HL-60/S4 treated with retinoic acid at 250 ng/mL for 4 days and 3 days (cell line): ENCODE measurements around the gene IQGAP2.
"Not testable (repeated sequence)": the region's sequence is repeated elsewhere in the genome, so short reads cannot be mapped to it uniquely, and the experiment has no call there.

Experiments used
- in situ Hi-C: fragments of 300-500 bp; cut with MboI; formaldehyde crosslinking; loops from 2 replicates; pipeline ENCODE4 v1.7.0; 2022; ENCODE audit warnings: low sequenced_read_pairs

Gene IQGAP2

DNA sequence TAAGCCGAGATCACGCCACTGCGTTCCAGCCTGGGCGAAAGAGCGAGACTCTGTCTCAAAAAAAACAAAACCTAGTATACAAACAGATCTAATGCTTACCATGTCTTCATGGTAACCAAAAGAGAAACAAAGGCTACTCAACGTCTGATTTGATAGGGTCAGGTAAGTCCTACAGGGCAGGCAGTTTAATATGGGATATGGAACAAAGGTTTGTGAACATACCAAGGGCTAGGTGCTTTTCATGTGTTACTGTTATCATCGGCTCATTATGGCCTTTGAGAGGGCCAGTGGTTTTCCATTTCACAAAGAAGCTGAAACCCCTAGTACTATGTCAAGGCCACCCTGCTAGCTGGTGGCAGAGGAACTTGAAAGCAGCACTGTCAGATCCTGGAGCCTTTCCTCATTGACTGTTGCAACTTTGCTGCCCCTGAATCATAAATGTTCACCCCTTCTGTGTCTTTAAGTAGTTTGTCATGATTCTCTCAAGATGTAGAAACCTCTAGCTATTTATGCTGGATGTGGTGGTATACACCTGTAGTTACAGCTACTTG is 5.1 kb downstream of the IQGAP2 start:
- in situ Hi-C loops, result no loop called here

DNA sequence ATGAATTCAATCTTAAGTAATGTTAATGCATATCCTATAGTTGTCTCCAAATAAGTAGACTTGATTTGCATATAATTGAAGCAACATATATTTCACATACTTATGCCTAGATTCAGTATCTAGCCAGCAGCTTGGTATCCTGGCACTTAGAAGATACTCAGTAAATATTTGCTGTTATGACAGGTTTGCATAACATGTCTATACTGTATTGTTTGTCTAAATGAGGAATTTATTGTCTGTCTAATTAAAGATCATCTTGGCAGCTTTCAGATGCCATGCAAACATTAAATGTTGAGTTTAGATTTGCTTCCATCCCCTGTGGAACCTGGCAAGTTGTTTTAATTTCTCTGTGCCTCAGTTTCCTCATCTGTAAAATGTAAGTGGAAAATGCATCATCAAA is 9.4 kb downstream of the IQGAP2 start:
- in situ Hi-C loops, result no loop called here

DNA sequence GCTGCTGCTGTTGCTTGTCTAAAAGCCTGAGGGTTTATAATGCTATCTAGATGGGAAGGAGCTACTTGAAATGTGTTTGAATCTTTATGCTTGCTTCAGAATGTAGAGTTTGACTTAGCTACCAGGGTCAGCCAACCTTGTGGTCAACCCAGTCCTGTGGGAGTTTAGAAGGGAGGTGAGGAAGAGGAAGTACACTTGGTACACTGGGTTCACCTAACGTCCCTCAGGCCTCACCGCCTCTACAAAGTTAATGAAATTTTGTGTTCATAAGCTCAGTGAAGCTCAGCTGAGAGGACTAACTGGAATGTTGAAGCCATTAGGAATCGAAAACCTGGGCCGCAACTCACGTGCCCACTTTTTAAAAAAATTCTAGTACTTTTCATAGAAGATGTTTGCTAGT is 10.7 kb downstream of the IQGAP2 start:
- in situ Hi-C loops, result no loop called here

DNA sequence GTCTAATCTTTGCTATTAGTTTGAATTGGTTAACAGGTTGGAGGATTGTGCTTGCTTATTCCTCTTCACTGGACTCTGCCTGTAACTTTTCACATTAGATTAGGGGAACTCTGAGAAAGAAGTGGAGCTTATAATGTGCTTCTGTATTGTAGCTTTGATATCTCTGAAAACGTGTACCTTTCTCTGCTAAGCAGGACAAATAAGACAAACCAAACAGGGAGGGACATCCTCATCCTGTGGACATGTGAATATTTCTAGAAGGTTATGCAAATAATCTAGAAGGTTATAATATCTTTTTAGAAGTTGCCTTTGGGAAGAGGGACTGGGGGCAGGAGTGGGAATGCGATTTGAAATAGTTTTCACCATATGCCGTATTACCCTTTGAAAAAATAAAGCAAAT is 11.7 kb downstream of the IQGAP2 start:
- in situ Hi-C loops, result no loop called here

DNA sequence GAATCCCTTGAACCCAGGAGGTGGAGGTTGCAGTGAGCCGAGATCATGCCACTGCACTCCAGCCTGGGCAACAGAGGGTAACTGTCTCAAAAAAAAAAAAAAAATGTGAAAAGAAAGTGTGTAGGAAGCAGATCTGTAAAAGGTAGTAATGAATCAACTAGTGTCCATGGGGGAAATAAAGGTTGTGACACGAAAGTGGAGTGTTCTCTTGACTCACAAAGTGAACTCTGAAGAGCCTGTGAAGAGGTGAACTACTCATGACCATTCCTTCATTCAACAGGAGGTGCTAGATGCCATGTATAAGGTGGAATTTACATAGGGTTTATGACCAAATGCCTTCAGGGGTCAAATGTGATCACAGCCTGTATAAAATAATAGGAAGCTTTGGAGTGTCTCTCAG is 12.8 kb downstream of the IQGAP2 start:
- in situ Hi-C loops, result no loop called here

DNA sequence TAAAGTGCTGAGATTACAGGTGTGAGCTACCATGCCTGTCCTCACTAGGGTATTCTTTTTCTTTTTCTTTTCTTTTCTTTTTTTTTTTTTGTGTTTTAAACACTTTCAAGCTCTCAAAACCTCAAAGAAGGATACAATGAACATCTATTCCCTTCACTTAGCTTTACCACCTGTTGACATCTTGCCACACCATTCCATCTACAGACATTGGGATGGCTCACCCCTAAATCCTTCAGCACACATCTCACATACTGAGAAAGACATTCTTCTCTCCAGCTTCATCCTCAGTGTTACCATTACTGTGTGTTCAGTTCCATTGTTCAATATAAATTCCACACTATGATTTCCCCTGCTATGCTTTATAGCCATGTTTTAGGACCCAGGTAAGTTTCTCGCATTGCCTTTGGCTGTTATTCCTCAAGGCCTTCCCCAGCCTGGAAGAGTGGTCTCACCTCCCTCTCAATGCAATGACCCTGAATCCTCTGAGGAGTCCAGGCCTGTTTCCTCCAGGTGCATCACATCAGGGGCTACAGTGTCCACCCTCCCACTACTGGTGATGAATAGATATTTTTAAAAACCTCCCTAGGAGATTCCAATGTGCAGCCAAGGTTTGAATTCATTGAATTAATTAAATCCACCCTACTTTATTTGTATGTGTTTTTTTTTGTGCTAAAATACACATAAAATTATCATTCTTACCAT is 16.7 kb downstream of the IQGAP2 start:
- in situ Hi-C loops, result no loop called here

DNA sequence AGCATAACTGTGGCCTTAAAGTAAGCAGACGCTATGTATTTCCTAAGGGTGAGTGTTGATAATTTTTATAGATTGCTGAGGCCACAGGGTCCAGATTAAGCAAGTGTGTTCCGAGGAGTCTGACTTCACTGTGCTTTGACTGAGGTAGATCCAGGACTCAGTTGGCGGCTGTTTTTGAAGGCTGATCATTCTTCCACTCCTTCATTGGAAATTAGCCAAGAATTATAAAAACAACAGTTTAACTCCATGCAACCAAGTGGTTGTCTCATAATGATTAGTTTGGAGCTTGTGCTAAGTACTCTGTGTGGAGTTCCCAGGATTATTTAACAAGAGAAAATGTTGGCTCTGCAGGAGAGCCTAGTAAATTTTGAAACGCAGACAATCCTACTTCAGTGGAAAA is 19.1 kb downstream of the IQGAP2 start:
- in situ Hi-C loops, result no loop called here

DNA sequence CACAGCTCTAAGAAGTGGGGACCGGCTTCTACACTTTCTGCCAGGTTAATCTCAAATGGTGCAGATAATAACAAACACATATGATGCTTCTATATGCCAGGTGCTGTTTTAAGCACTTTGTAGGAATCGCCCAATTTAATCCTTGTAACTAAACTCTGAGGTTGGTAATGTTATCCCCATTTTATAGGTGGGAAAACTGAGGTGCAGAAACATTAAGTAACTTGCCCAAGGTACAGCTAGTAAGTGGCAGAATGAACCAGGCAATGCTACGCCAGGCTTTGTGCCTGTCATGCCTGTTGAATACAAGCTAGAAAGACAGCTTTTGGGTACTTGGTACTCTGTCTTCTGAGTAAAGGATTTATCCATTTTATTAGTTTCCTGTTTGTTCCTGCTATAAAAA is 19.7 kb downstream of the IQGAP2 start:
- in situ Hi-C loops, result no loop called here

DNA sequence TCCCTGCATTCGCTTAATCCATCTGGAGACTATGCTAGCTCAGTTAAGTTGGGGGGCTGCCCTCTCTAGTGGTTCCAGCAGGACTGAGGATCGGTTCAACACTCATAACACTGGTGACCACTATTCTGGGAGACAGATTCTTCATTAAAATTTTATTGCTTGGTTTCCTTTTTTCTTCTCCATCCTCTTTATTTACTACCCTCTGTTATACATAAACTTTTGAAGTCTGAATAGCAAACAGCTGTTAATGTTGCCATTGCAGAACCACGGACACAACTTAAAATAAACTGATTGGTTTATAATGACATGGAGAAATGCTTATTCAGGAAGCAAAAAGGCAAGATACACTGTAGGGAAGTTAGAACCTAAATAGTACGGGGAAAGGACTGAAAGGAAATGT is 22.1 kb downstream of the IQGAP2 start:
- in situ Hi-C loops, result no loop called here

DNA sequence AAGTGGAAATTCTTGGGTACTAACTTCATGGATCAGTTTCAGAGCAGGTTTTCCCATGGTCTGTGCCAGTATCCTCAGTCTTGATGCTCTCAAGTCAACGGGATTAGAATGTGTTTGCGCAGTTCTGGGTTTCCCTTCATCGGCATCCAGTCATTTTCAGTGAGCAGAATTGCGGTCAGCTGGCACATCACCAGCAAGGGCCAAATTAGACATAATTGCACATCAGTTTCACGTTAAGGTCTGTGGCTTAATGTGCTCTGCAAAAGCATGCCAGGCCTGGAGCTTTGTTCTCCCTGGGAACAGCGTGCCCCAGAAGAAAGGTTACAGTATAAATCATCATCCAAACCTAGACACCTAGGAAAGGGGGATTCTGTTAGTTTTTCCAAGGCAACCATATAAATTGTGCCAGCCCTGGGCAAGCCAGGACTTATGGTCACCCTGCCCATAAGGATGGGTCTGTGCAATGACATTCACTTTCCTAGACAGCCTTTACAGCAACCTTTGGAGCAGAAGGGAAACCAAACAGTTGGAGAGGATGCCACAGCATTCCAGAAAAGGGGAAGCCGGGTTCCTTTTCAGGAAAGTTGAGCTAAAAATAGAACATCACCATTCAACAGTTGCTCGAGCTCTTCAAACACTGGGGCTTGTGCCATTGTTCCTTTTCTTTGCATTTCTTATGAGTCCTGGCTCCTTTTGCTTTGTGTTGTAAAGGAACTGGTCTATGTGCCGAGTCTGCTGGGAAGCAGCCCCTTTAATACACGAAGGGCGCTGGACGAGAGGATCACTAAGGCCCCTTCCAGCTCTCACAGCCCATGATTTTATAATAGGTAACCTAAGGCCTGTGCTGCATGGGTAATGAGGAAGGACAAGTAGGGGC is 23.1 kb downstream of the IQGAP2 start:
- in situ Hi-C loops, result no loop called here

DNA sequence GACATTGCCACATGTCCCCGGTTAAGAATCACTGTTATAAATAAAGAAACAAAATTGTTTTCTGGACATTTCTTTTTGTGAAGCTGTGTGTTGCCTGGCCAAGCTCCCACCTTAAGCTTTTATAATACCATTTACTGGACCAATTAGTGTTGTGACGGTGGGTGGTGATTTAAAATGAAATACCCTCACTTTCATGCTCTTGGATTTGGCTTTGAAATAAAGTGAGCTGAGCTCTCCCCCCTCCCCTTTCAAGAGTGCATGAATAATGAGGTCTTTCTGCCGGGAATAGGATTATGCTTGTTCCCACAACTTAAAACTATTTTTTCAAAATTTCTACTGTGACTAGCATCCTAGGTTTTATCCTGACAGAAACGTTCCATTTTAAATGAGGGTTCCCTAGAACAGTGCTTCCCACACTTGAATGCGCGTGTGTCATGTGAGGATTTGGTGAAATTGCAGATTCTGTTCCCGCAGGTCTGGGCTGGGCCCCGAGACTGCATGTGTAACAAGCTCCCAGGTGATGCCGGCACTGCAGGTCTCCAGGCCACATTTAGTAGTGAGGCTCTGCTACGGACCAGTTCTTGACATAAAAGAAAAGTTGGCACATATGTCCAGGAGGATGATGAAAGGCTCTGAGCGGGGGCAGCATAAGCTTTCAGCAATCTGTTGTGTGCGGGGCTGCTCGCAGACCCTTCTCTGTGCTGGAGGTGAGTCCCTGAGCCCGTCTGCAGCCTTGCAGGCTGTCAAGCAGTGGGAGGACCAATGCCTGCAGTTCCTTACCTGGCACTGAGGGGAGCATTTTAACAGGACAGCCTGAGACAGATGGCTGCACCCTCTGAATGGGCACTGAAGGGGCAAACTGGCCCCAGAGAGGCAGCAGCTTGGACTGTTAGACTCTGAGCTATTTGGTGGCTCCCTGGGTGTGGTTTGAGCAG is 24.4 kb downstream of the IQGAP2 start:
- in situ Hi-C loops, result no loop called here

DNA sequence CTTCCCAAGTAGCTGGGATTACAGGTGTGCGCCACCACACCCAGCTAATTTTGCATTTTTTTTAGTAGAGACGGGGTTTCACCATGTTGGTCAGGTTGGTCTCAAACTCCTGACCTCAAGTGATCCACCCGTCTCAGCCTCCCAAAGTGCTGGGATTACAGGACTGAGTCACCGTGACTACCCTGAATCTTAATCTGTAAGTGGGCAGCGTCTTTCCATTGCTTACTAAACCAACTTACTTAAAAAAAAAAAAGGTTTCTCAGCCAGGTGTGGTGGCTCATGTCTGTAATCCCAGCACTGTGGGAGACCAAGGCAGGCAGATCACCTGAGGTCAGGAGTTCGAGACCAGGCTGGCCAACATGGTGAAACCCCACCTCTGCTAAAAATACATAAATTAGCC is 25.5 kb downstream of the IQGAP2 start:
- in situ Hi-C loops, result not testable (repeated sequence)

DNA sequence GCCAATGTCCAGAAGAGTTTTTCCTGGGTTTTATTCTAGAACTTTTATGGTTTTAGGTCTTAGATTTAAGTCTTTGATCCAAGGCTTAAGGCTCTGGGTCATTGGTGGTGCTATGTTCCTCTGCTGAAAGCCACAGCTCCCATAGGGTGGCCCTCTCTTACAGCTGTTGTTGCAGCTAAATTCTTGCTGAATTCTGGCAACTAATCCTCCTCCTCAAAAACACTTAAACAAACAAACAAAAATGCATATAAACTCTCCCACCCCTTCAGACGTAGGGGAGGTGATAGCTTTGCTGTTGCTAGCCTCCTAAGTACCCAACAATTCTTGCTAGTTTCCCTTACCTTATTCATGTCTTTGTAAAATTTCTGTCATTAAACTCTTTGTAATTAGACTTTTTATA is 30.2 kb downstream of the IQGAP2 start:
- in situ Hi-C loops, result no loop called here

DNA sequence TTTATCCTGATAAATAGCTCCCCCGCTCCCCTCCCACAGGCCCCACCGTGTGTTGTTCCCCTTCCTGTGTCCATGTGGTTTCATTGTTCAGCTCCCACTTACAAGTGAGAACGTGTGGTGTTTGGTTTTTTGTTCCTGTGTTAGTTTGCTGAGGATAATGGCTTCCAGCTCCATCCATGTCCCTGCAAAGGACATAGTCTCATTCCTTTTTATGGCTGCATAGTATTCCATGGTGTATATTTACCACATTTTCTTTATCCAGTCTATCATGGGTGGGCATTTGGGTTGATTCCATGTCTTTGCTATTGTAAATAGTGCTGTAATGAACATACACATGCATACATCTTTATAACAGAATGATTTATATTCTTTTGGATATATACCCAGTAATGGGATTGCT is 34.4 kb downstream of the IQGAP2 start:
- in situ Hi-C loops, result not testable (repeated sequence)

DNA sequence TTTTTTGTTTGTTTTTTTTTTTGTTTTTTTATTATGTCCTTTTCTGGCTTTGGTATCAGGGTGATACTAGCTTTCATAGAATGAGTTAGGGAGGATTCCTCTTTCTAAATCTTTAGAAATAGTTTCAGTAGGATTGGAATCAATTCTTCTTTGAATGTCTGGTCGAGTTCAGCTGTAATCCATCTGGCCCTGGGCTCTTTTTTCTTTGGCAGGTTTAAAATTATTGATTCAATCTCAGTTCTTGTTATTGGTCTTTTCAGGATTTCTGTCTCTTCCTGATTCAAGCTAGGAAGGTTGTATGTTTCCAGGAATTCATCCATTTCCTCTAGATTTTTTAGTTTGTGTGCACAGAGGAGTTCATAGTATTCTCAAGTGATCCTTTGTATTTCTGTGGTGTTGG is 34.9 kb downstream of the IQGAP2 start:
- in situ Hi-C loops, result no loop called here

DNA sequence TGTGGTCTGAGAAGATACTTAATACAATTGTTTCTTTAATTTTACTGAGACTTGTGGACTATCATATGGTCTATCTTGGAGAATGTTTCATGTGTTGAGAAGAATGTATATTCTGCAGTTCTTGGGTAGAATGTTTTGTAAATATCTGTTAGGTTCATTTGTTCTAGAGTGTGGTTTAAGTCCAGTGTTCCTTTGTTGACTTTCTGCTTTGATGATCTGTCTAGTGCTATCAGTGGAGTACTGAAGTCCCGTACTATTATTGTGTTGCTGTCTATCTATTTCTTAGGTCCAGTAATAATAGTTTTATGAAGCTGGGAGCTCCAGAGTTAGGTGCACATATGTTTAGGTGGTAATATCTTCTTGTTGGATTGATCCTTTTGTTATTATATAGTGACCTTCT is 36.1 kb downstream of the IQGAP2 start:
- in situ Hi-C loops, result no loop called here

DNA sequence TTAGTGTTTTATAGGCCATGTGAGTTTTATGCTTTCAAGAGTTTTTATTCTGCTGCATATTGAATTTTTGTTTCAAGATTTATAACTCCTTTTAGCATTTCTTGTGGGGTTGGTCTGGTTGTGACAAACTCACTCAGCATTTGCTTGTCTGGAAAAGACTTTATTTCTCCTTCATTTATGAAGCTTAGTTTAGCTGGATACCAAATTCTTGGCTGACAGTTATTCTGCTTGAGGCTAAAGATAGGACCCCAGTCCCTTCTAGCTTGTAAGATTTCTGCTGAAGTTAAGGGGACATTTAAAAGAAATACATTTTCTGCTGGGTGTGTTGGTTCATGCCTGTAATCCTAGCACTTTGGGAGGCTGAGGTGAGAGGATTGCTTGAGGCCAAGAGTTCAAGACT is 36.8 kb downstream of the IQGAP2 start:
- in situ Hi-C loops, result no loop called here

DNA sequence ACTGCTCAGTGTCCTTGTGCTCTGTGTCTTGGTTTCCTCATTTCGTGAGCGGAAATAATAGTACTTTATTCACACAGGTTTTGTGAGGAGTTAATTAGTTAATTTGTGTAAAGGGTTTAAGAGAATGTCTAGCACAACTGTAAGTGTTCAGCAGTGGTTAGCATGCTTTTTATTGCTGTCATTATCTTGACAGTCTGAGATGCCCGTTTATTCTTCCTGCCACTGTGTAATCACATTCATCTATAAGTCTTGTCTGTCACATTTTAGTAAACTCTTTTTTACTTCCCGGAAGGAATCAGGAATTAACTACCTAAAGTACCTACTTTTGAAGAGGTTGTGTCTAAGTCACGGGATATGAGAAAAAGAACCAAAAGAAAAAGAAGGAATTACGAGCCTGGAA is 38.0 kb downstream of the IQGAP2 start:
- in situ Hi-C loops, result no loop called here

DNA sequence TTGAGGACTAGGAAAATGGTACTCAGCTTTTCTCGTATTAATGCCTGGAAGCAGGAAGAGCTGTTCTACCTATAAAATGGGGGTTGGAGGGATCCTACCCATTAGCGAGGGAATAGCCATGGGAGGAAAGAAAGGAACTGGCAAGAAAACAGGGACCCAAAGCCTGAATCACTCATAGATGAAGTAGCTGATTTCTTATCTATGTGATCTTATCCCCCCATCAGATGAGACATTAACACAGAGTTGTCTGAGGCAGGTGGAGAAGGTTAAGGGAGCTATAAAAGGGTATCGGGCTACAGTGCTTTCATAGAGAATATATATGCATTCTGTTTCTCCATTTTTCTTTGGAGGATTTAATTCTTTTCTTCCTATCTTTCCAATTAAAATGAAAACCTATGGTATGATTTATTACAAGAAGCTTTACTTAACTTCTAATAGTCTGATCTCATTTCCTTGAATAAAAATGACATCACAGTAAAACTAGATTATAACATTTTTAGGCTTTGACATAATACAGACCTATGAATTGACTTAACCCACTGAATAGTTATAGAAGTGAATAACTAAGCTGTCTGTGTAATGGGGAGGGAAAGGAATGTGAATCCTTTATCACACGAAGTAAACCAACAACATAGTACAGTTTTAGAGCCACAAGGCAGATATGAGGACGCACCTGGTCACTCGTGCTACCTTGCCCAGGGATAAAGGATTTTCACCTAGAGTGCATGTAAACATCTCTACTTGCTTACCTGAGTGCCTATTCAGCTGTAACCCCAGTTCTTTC is 39.0 kb downstream of the IQGAP2 start:
- in situ Hi-C loops, result no loop called here

DNA sequence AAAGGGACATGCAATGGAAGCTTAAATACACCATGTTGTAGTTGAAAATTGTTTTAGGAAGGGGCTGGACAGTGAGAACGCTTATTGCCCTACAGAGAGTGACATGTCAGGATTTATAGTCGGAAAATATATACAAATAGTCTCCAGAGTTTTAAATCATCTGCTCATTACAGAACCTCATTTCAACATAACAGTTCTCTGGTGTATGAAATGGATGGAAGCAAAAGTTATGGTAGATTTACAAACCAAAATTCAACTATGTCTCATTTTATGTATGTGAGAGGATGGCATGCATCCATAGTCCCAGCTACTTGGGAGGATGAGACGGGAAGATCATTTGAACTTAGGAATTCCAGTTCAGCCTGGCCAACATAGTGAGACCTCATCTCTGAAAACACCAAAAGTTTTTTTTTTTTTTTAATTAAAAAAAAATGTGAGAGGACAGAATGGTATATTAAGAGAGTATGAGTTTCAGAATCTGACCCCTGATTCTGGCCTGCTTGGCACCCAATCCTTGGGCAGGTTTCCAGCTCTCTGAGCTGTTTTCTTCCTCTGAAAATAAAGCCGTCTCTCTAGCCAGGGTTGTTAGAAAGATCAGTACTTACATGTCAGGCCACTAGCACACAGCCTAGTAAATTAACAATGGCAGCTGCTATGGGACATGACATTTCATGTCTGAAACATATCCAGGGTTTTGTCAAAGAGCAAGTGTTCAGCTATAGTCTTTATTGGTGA is 40.1 kb downstream of the IQGAP2 start:
- in situ Hi-C loops, result no loop called here
